Stimulated activated naive CD4-positive, alpha-beta T cell treated with Interleukin-2 at 50 U/mL for 16 hours (primary cell): ENCODE results near the gene NEURL1B.
A peak's percentile ranks its signal among the peaks of the same experiment; 100 is the strongest.

Experiments
- DNase-seq: peaks from one replicate; lab custom pipeline; 2025; lab: John Stamatoyannopoulos, UW

NEURL1B gene

GRCh38 chr5:172715421-172715780 is 74.3 kb downstream of the NEURL1B start:
- DNase-seq = no peak

- DNase-seq = no peak
Observed at GRCh38 chr5:172715931-172716682, 75.0 kb downstream of the NEURL1B start.

GRCh38 chr5:172716796-172717313 is 75.8 kb downstream of the NEURL1B start:
- peak; percentile 67 for DNase-seq

DNA sequence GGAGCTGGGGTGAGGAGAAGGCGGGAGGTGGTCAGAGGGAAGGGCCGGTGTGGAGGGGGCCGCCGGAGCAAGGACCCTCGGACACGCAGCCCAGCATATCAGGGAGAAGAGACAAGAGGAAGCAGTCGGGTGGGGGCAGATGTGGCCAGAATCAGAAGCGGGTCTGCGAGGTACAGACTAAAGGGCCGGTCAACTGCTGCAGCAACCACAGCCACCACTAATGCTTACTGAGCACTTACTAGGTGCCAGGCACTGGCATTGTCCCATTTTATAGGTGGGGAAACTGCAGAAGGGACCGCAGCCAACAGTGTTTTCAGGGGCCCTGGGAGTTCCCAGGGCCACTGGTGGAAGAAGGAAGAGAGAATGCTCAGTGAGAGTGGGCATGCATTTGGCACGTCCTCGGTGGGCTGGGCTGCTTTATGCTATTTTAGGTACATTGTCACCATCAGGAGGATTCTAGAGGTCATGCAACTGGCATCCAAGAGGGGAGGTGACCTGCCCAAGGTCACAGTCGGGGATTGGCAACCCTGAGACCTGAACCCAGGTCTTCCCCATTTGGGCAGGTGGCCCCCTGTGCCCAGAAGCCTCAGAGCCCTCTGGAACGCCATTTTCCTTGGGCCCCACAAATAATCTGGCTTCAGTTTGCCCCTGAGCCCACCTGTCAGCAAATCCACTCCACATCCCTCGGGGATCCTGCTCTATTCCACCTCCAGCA is 76.6 kb downstream of the NEURL1B start:
- no peak for DNase-seq

DNA sequence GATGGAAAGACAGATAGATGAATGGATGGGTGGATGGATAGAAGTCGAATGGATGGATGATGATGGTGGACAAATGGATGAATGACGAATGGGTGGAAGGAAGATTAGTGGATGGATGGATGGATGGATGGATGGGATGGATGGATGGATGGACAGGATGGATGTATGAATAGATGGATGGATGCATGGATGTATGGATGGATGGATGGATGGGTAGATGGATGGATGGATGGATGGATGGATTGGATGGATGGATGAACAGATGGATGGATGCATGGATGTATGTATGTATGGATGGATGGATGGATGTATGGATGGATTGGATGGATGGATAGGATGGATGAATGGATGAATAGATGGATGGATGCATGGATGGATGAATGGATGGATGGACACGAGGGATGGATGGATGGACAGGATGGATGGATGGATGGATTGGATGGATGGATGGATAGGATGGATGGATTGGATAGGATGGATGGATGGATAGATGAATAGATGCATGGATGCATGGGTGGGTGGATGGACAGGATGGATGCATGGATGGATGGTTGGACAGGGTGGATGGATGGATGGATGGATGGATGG is 77.6 kb downstream of the NEURL1B start:
- DNase-seq = no peak

- DNase-seq = no peak
Observed at GRCh38 chr5:172719211-172719610, 78.1 kb downstream of the NEURL1B start.

- no peak for DNase-seq
Observed at GRCh38 chr5:172720655-172721054, 79.6 kb downstream of the NEURL1B start.

DNA sequence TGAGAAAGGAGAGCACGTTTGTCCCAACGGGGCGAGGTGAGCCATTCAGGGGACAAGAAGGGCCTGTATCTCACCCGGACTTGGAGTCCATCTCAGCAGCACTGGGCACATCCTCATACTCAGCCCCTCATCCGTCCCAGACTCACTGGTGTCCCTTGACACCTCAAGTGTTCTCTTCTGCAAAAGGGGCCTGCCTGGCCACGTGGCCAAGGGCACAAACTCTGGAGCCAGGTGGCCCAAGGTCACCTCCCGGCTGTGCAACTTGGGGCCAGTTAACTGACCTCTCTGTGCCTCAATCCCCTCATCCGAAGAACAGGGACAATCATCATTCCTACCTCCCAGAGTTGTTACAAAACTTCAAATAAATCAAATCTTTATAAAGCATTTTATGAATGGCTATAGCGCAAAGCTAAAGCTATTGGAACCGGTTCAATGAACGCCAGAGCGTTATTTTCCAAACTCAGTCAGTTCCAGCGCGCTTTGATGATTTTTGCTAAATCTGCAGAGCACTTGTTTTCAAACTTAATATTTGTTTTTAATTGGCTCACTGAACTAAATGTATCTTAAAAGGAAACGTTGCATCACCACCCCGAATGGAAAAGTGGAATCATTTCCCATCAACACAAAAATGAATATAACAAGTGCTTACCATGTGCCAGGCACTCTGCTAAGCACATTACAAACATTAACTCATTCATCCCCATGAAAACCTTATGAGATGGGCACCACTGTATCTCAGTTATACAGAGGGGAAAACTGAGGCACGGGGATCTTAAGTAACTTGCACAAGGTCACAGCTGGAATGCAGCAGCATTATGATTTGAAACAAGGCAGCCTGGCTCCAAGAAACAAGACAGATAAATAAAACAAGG is 80.6 kb downstream of the NEURL1B start:
- DNase-seq = no peak

- DNase-seq = peak; percentile 18
Observed at GRCh38 chr5:172722327-172722815, 81.3 kb downstream of the NEURL1B start.

DNA sequence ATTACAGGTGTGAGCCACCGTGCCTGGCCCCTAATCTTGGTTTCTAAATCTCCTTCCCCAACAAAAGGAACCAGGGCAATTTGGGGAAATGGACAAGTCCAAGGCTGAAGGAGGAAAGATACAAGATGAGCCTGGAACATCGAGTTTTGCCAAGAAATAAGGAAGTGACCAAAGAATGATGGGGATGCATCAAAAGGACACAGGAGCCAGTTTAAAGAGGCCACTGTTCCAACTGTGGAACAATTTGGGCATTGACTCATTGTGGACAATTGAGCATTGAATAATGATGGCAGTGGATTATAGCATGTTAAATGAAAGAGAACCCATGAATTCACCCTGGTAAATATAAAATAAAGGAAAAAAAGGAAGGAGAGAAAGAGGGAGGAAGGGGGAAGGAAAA is 82.4 kb downstream of the NEURL1B start:
- DNase-seq = no peak

- no peak for DNase-seq
Observed at GRCh38 chr5:172724242-172725183, 83.5 kb downstream of the NEURL1B start.

DNA sequence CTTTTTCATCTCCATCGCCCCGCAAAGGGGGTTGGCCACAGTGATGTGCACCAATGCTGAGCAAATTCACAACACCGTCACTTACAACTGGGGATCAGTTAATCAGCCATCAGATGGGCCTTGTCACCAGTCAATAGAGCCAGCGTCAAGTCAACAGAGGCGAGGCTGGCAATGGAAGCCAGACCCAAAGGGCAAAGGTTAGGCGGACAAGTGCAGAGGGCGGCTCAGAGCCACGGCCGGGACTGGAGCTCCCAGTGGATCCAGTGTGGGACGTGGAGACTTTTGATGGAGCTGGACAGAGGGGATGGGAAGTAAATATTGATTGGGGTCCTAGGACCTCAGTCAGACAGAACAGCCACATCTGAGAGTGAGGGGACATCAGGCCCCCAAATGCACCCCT is 84.2 kb downstream of the NEURL1B start:
- DNase-seq = no peak

- DNase-seq = no peak
Observed at GRCh38 chr5:172725785-172726184, 84.7 kb downstream of the NEURL1B start.

GRCh38 chr5:172726966-172727365 is 85.9 kb downstream of the NEURL1B start:
- DNase-seq = no peak

GRCh38 chr5:172727551-172727950 is 86.5 kb downstream of the NEURL1B start:
- no peak for DNase-seq

GRCh38 chr5:172728481-172729241 is 87.6 kb downstream of the NEURL1B start:
- DNase-seq = no peak

- DNase-seq = no peak
Observed at GRCh38 chr5:172729588-172729987, 88.5 kb downstream of the NEURL1B start.

- no peak for DNase-seq
Observed at GRCh38 chr5:172730222-172730621, 89.2 kb downstream of the NEURL1B start.

DNA sequence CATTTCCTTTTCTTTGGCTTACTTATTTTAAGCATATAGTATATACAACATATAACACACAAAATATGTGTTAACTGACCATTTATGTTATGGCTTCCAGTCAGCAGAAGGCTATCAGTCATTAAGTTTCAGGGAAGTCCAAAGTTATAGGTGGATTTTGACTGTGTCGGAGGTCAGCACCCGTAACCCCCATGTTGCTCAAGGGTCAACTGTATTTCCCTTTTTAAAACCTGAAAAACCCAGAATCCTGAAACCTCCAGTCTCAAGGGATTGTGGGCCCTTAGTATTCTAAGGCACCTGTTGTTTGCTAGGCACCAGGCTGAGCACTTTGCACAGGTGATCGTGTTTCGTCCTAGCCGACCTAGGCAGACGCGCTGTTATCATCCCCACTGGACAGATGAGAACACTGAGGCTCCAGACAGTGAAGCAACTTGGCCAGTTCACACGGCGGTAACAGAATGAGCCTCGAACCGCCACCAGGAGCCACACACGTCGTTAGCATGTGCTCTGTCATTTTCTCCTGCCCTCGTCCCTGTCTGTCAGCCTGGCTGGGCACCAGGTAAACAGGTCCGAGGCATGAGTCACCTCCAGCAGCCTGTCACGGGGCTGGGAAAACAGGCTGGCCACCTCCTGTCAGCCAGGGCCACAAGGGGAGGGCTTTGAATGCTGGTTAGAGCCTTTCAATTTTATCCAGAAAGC is 90.1 kb downstream of the NEURL1B start:
- no peak for DNase-seq
